Neuron (in vitro differentiated cells): ENCODE results near the gene COL8A1.
"Not testable (repeated sequence)": the region's sequence is repeated elsewhere in the genome, so short reads cannot be mapped to it uniquely, and the experiment has no call there.

Experiments used
- H2AFZ ChIP-seq: one replicate; pipeline ENCODE4 v1.6.1; 2013; ENCODE audit warnings: low read depth, mild to moderate bottlenecking, inconsistent platforms, low read length, moderate library complexity
- H3K27me3 ChIP-seq: one replicate; pipeline ENCODE4 v1.6.1; 2013; ENCODE audit warnings: low read length; ENCODE audit not compliant: insufficient read depth
- H3K36me3 ChIP-seq: one replicate; pipeline ENCODE4 v1.6.1; 2013; ENCODE audit warnings: low read length; ENCODE audit not compliant: insufficient read depth
- H3K4me1 ChIP-seq: one replicate; pipeline ENCODE4 v1.6.1; 2013; ENCODE audit warnings: low read length; ENCODE audit not compliant: insufficient read depth
- H3K4me3 ChIP-seq: 2 replicates; pipeline ENCODE4 v1.5.1; 2013; ENCODE audit warnings: mild to moderate bottlenecking, low read length, moderate library complexity
- H3K9me3 ChIP-seq: one replicate; pipeline ENCODE4 v1.6.1; 2013; ENCODE audit warnings: low read length

Gene COL8A1

DNA sequence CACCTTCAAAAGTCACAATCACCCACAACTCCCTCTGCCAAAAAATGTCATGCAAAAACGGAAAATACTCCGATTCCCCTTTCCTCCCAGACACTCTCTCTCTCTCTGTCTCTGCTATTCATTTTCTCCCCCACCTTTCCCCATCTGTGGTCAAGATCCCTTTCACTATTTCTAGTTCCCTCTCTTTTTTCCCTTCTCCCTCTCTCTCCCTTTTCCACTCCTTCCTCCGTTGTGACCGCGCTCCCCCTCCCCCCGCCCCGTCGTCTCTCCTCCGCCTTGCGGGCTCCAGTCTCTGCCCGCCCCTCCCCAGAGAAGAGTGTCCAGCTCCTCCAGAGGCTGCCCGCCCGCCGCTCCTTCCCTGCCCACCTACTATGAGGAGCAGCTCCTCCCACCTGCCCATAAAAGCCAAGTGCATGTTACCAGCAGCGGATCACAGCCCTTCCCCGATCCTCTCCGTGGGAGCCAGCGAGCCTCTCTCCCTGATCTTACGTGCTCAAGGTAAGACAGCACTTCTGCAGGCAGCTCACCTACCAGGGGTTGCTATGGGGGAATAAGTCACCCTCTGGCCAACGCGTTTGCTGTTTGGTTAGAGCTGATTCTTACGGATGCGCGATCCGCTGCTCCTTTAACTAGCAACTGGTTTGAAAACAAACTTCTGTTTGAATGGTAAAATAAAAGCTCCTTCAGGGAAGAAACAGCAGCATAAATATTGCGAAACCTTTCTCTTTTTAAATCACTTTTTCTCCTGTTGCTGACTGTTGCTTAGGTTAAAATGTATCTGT, at the start of gene COL8A1:
COL8A1 (plus strand) TSS at position 428 of the 782 bp plus-strand sequence. CDS start 152,089 bp downstream, outside the sequence.
- H3K9me3 ChIP-seq, result no peaks in the 10 kb centered on the region
- H3K36me3 ChIP-seq, result no peaks in the 10 kb centered on the region
- H3K27me3 ChIP-seq, result no peaks in the 10 kb centered on the region
- H2AFZ ChIP-seq, result no peak within 1 kb of the TSS
- H3K4me1 ChIP-seq, result peaks cover 12% of the 10 kb centered on the region
- H3K4me3 ChIP-seq, result peak within 1 kb of the TSS; percentile 23

- H3K27me3 ChIP-seq, H2AFZ ChIP-seq, H3K36me3 ChIP-seq, H3K9me3 ChIP-seq, H3K4me1 ChIP-seq, H3K4me3 ChIP-seq: not testable (repeated sequence)
Observed at GRCh38 chr3:99589168-99589567, 49.2 kb upstream of the COL8A1 start.

- H3K4me1 ChIP-seq, result peaks cover 9% of the 10 kb centered on the region
- H3K36me3 ChIP-seq, result no peaks in the 10 kb centered on the region
- H3K9me3 ChIP-seq, result no peaks in the 10 kb centered on the region
- H2AFZ ChIP-seq, result no peak overlapping the region
- no peaks in the 10 kb centered on the region for H3K27me3 ChIP-seq
- H3K4me3 ChIP-seq, result no peak overlapping the region
Observed at GRCh38 chr3:99599894-99600293, 38.5 kb upstream of the COL8A1 start.

GRCh38 chr3:99601515-99601914, 36.9 kb upstream of the COL8A1 start:
- H2AFZ ChIP-seq, result no peak overlapping the region
- no peaks in the 10 kb centered on the region for H3K36me3 ChIP-seq
- peaks cover 9% of the 10 kb centered on the region for H3K4me1 ChIP-seq
- no peaks in the 10 kb centered on the region for H3K9me3 ChIP-seq
- no peaks in the 10 kb centered on the region for H3K27me3 ChIP-seq
- H3K4me3 ChIP-seq, result no peak overlapping the region

DNA sequence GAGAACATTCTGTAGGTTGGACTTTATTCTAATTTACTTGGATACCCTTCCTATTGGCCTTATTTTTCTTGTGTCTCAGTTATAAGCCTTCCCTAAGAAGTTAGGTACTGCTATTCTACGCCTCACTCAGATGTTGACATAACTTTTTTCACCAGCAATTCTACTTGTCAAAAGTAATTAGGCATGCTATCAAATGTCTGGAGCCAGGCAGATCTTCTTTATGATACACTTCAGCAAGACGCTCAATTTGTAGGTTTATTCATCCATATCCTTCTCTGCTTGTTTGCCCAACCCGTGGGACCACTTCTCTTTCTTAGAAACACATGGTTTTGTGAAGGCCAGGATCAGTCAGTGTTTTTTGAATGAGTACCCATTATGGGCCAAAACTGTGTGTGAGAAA, 36.2 kb upstream of the COL8A1 start:
- Histone ChIP-seq H3K27me3 (no peaks in the 10 kb centered on the region), H3K36me3 (no peaks in the 10 kb centered on the region), H3K4me1 (peaks cover 9% of the 10 kb centered on the region), H3K9me3 (no peaks in the 10 kb centered on the region), H3K4me3 (no peak overlapping the region), H2AFZ (no peak overlapping the region)

- peaks cover 5% of the 10 kb centered on the region for H3K4me1 ChIP-seq
- no peaks in the 10 kb centered on the region for H3K27me3 ChIP-seq
- H3K36me3 ChIP-seq, result no peaks in the 10 kb centered on the region
- H2AFZ ChIP-seq, result no peak overlapping the region
- no peak overlapping the region for H3K4me3 ChIP-seq
- H3K9me3 ChIP-seq, result no peaks in the 10 kb centered on the region
Observed at GRCh38 chr3:99607151-99607550, 31.2 kb upstream of the COL8A1 start.

- Histone ChIP-seq H3K27me3 (no peaks in the 10 kb centered on the region), H2AFZ (no peak overlapping the region), H3K9me3 (no peaks in the 10 kb centered on the region), H3K36me3 (no peaks in the 10 kb centered on the region), H3K4me3 (no peak overlapping the region), H3K4me1 (no peaks in the 10 kb centered on the region)
Observed at GRCh38 chr3:99614768-99615167, 23.6 kb upstream of the COL8A1 start.

GRCh38 chr3:99620077-99620767, 18.2 kb upstream of the COL8A1 start:
- no peaks in the 10 kb centered on the region for H3K36me3 ChIP-seq
- no peak overlapping the region for H2AFZ ChIP-seq
- no peaks in the 10 kb centered on the region for H3K27me3 ChIP-seq
- H3K4me3 ChIP-seq, result no peak overlapping the region
- H3K4me1 ChIP-seq, result no peaks in the 10 kb centered on the region
- no peaks in the 10 kb centered on the region for H3K9me3 ChIP-seq

- no peaks in the 10 kb centered on the region for H3K36me3 ChIP-seq
- no peak overlapping the region for H3K4me3 ChIP-seq
- H3K4me1 ChIP-seq, result no peaks in the 10 kb centered on the region
- H3K27me3 ChIP-seq, result no peaks in the 10 kb centered on the region
- H2AFZ ChIP-seq, result no peak overlapping the region
- H3K9me3 ChIP-seq, result no peaks in the 10 kb centered on the region
Observed at GRCh38 chr3:99620976-99621375, 17.4 kb upstream of the COL8A1 start.

DNA sequence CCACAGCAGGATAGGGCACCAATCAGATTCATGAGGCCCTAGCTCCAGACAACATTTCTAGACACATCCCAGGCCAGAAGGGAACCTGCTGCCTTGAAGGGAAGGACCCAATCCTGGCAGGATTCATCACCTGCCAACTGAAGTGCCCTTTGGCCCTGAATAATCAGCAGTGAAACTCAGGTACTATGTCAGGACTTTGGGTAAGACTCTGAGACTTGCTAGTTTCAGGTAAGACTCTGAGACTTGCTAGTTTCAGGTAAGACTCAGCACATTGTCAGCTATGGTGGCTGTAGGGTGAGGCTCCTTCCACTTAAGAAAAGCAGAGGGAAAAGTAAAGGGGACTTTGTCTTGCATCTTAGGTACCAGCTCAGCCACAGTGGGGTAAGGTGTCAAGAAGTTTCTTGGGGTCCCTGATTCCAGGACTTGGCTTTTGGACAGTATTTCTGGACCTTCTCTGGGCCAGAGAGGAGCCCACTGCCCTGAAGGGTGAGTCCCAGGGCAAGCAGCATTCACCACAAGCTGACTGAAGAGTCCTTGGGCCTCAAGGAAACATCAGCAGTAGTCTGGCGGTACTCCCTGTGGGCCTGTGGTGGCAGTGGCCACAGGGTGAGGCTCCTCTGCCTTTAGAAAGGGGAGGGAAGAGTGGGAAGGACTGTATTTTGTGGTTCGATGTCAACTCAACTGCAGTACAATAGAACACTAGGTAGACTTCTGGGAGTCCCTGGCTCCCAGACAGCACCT, 13.7 kb upstream of the COL8A1 start:
- Histone ChIP-seq H3K9me3 (no peaks in the 10 kb centered on the region), H3K4me3 (no peak overlapping the region), H3K27me3 (no peaks in the 10 kb centered on the region), H3K4me1 (no peaks in the 10 kb centered on the region), H3K36me3 (no peaks in the 10 kb centered on the region), H2AFZ (no peak overlapping the region)

DNA sequence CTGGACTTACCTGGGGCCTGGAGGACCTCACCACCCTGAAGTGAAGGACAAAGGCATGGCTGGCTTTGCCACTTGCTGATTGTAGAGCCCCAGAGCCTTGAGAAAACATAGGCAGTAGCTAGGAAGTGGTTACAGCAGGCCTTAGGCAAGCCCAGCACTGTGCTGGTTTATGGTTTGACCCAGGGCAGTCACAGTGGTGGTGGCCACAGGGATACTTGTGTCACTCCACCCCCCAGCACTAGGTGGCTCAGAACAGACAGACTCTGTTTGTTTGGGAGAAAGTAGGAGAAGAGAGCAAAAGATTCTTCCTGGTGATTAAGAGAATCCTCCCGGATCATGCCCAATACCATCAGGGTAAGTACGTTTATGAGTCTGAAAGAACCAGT, 13.2 kb upstream of the COL8A1 start:
- Histone ChIP-seq H3K27me3 (no peaks in the 10 kb centered on the region), H3K36me3 (no peaks in the 10 kb centered on the region), H2AFZ (no peak overlapping the region), H3K4me1 (no peaks in the 10 kb centered on the region), H3K9me3 (no peaks in the 10 kb centered on the region), H3K4me3 (no peak overlapping the region)

DNA sequence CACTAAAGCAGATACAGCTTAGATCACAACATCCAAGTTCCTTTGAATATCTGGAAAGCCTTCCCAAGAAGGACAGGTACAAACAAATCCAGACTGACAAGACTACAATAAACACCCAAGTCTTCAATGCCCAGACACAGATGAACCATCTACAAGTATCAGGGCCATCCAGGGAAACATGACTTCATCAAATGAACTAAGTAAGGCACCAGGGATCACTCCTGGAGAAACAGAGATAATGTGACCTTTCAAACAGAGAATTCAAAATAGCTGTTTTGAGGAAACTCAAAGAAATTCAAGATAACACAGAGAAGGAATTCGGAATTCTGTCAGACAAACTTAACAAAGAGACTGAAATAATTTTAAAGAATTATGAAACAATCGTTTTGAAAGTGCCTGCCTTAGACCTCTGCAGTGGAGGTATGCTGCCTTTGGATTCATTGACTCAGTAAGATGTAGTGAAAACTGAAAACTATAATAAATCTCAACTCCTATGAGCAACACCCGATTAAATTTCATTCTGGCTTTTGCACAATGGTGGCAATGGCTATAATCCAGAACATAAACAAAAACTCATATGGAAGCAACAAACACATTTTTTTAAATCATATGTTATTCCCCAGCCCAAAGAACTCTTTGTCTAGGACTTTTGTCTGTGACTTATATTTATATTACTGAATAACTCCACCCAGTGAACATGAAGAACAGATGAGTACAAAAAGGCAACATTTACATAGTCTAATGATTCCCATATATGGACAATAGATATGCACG, 12.6 kb upstream of the COL8A1 start:
- Histone ChIP-seq H3K27me3 (no peaks in the 10 kb centered on the region), H3K36me3 (no peaks in the 10 kb centered on the region), H3K4me3 (no peak overlapping the region), H2AFZ (no peak overlapping the region), H3K9me3 (no peaks in the 10 kb centered on the region), H3K4me1 (no peaks in the 10 kb centered on the region)

DNA sequence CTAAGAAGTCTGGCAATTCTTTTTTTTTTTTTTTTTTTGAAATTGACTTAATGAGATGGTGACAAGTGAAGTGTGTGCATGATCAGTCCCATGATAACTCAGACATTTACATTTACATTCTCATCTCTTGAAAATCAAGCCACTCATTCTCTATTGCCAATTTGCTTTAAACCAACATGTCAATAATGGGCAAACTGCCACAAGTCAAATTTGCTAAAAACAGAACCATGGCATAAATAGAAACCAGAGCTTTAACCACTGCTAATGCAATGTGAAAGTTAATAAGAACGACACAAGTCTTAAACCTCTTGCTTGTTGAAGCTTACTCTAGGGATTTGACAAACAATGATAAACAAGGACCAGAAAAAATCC, 12.0 kb upstream of the COL8A1 start:
- H3K36me3 ChIP-seq, result no peaks in the 10 kb centered on the region
- no peaks in the 10 kb centered on the region for H3K9me3 ChIP-seq
- no peak overlapping the region for H2AFZ ChIP-seq

More for the DNA sequence above, 12.0 kb upstream of the COL8A1 start:
- no peaks in the 10 kb centered on the region for H3K27me3 ChIP-seq
- H3K4me1 ChIP-seq, result no peaks in the 10 kb centered on the region
- H3K4me3 ChIP-seq, result no peak overlapping the region
